Activated T-cell treated with anti-CD3 and anti-CD28 coated beads for 1 hour (primary cell): ENCODE data around the gene PRIMPOL.
A peak's percentile ranks its signal among the peaks of the same experiment; 100 is the strongest.
"Not testable (repeated sequence)": the region's sequence is repeated elsewhere in the genome, so short reads cannot be mapped to it uniquely, and the experiment has no call there.

Experiments
- DNase-seq: peaks from one replicate; pipeline ENCODE4 v3.0.0-alpha.2; 2020; ENCODE audit warnings: low read depth

The PRIMPOL gene

GRCh38 chr4:184706453-184706852 is 56.9 kb downstream of the PRIMPOL start:
- no peak for DNase-seq

GRCh38 chr4:184712322-184712721 is 62.8 kb downstream of the PRIMPOL start:
- no peak for DNase-seq

GRCh38 chr4:184713887-184714286 is 64.3 kb downstream of the PRIMPOL start:
- DNase-seq, result no peak

- DNase-seq, result no peak
These were observed 66.0 kb downstream of the PRIMPOL start for GRCh38 chr4:184715526-184715925.

GRCh38 chr4:184719407-184719806 is 69.9 kb downstream of the PRIMPOL start:
- no peak for DNase-seq

- DNase-seq, result no peak
These were observed 71.7 kb downstream of the PRIMPOL start for GRCh38 chr4:184721254-184721653.

- DNase-seq, result no peak
These were observed 73.3 kb downstream of the PRIMPOL start for GRCh38 chr4:184722798-184723197.

GRCh38 chr4:184727430-184727829 is 77.9 kb downstream of the PRIMPOL start:
- no peak for DNase-seq

- no peak for DNase-seq
These were observed 79.3 kb downstream of the PRIMPOL start for GRCh38 chr4:184728858-184729257.

GRCh38 chr4:184729946-184730345 is 80.4 kb downstream of the PRIMPOL start:
- DNase-seq, result no peak

GRCh38 chr4:184731056-184731455 is 81.5 kb downstream of the PRIMPOL start:
- DNase-seq, result no peak

GRCh38 chr4:184732126-184732525 is 82.6 kb downstream of the PRIMPOL start:
- DNase-seq, result no peak

- DNase-seq, result peak; percentile 94
These were observed 84.4 kb downstream of the PRIMPOL start, which contains the start of gene CENPU for GRCh38 chr4:184733654-184734524. Gene CENPU, minus strand, starts transcription at chr4:184734096. Its CDS starts 34 bp downstream, at chr4:184734062.

- no peak for DNase-seq
These were observed 85.2 kb downstream of the PRIMPOL start for GRCh38 chr4:184734758-184735157.

- not testable (repeated sequence) for DNase-seq
These were observed 90.0 kb downstream of the PRIMPOL start for GRCh38 chr4:184739575-184739974.

GRCh38 chr4:184740980-184741391 is 91.4 kb downstream of the PRIMPOL start:
- no peak for DNase-seq

GRCh38 chr4:184741651-184742050 is 92.1 kb downstream of the PRIMPOL start:
- not testable (repeated sequence) for DNase-seq

- DNase-seq, result no peak
These were observed 94.1 kb downstream of the PRIMPOL start for GRCh38 chr4:184743650-184744049.

- DNase-seq, result no peak
These were observed 94.7 kb downstream of the PRIMPOL start for GRCh38 chr4:184744236-184744635.
